H9 (cell line): ENCODE results near the gene CACNG8. TPM values are rescaled to one million over a fixed set of nuclear protein-coding genes. Genes with fewer than 3 reads are reported as not detected.
A peak's percentile ranks its signal among the peaks of the same experiment; 100 is the strongest.

Source experiments
- DNase-seq: peaks from one replicate; pipeline ENCODE4 v3.0.0-alpha.2; 2017
- H2AFZ ChIP-seq: one replicate; pipeline ENCODE4 v1.6.1; 2013; ENCODE audit warnings: mild to moderate bottlenecking, low read length, control low read depth, moderate library complexity
- H2AK5ac ChIP-seq: 2 replicates; pipeline ENCODE4 v1.6.1; 2013; ENCODE audit warnings: low read length, control low read depth, mixed read lengths; ENCODE audit not compliant: insufficient read length
- H2BK120ac ChIP-seq: one replicate; pipeline ENCODE4 v1.6.1; 2013; ENCODE audit warnings: low read depth, mild to moderate bottlenecking, low read length, control low read depth, inconsistent platforms; ENCODE audit not compliant: poor library complexity, severe bottlenecking
- H2BK12ac ChIP-seq: 2 replicates; pipeline ENCODE4 v1.6.1; 2013; ENCODE audit warnings: low read length, control low read depth, mixed read lengths, low read depth; ENCODE audit not compliant: insufficient read length
- H2BK15ac ChIP-seq: 2 replicates; pipeline ENCODE4 v1.6.1; 2013; ENCODE audit warnings: low read depth, low read length, control low read depth
- H2BK20ac ChIP-seq: one replicate; pipeline ENCODE4 v1.6.1; 2013; ENCODE audit warnings: low read depth, mild to moderate bottlenecking, low read length, control low read depth, inconsistent platforms; ENCODE audit not compliant: poor library complexity, severe bottlenecking
- H2BK5ac ChIP-seq: 2 replicates; pipeline ENCODE4 v1.6.1; 2013; ENCODE audit warnings: low read length, control low read depth, mixed read lengths; ENCODE audit not compliant: insufficient read length
- H3K14ac ChIP-seq: 2 replicates; pipeline ENCODE4 v1.6.1; 2013; ENCODE audit warnings: low read length, control low read depth; ENCODE audit not compliant: insufficient read depth
- H3K18ac ChIP-seq: 2 replicates; pipeline ENCODE4 v1.6.1; 2013; ENCODE audit warnings: low read depth, mild to moderate bottlenecking, mixed read lengths, low read length, control low read depth; ENCODE audit not compliant: insufficient read length
- H3K23ac ChIP-seq: 2 replicates; pipeline ENCODE4 v1.6.1; 2013; ENCODE audit warnings: low read length, control low read depth, mixed read lengths, low read depth; ENCODE audit not compliant: insufficient read length
- H3K23me2 ChIP-seq: 2 replicates; pipeline ENCODE4 v1.6.1; 2013; ENCODE audit warnings: low read depth, mild to moderate bottlenecking, mixed read lengths, low read length, control low read depth; ENCODE audit not compliant: insufficient read length, poor library complexity, severe bottlenecking
- H3K27ac ChIP-seq: 2 replicates; pipeline ENCODE4 v1.5.1; 2013; ENCODE audit warnings: low read length, control low read depth, mixed read lengths, low read depth; ENCODE audit not compliant: insufficient read length
- H3K27me3 ChIP-seq: 2 replicates; pipeline ENCODE4 v1.6.1; 2013; ENCODE audit warnings: low read length, control low read depth, inconsistent platforms; ENCODE audit not compliant: insufficient read depth
- H3K4ac ChIP-seq: 2 replicates; pipeline ENCODE4 v1.6.1; 2013; ENCODE audit warnings: low read depth, mild to moderate bottlenecking, control low read depth, inconsistent platforms, low read length, moderate library complexity
- H3K4me1 ChIP-seq: 2 replicates; pipeline ENCODE4 v1.6.1; 2013; ENCODE audit warnings: low read length, control low read depth, inconsistent platforms; ENCODE audit not compliant: insufficient read depth
- H3K4me2 ChIP-seq: 2 replicates; pipeline ENCODE4 v1.6.1; 2013; ENCODE audit warnings: low read length, control low read depth, mixed read lengths; ENCODE audit not compliant: insufficient read length, insufficient read depth
- H3K56ac ChIP-seq: 2 replicates; pipeline ENCODE4 v1.6.1; 2013; ENCODE audit warnings: low read depth, mild to moderate bottlenecking, mixed read lengths, low read length, control low read depth; ENCODE audit not compliant: insufficient read length
- H3K79me1 ChIP-seq: 2 replicates; pipeline ENCODE4 v1.6.1; 2013; ENCODE audit warnings: low read depth, mild to moderate bottlenecking, moderate library complexity, low read length, control low read depth, inconsistent platforms; ENCODE audit not compliant: insufficient read depth, poor library complexity, severe bottlenecking
- H3K79me2 ChIP-seq: 2 replicates; pipeline ENCODE4 v1.6.1; 2013; ENCODE audit warnings: low read length, control low read depth, inconsistent platforms; ENCODE audit not compliant: insufficient read depth
- H3K9ac ChIP-seq: 2 replicates; pipeline ENCODE4 v1.6.1; 2013; ENCODE audit warnings: low read length, control low read depth, mixed read lengths; ENCODE audit not compliant: insufficient read length; ENCODE audit errors: extremely low read depth
- H3K9me3 ChIP-seq: one replicate; pipeline ENCODE4 v1.6.1; 2013; ENCODE audit warnings: low read depth, low read length, inconsistent platforms; ENCODE audit not compliant: control insufficient read depth
- H3T11ph ChIP-seq: one replicate; pipeline ENCODE4 v1.6.1; 2013; ENCODE audit warnings: mild to moderate bottlenecking, low read length, control low read depth, inconsistent platforms
- H4K20me1 ChIP-seq: one replicate; pipeline ENCODE4 v1.6.1; 2013; ENCODE audit not compliant: control insufficient read depth, insufficient read length, insufficient read depth
- H4K5ac ChIP-seq: 2 replicates; pipeline ENCODE4 v1.6.1; 2013; ENCODE audit warnings: low read depth, mild to moderate bottlenecking, mixed read lengths, low read length, control low read depth; ENCODE audit not compliant: insufficient read length
- H4K8ac ChIP-seq: replicated peaks from 2 replicates; pipeline ENCODE4 v1.6.1; 2013; ENCODE audit warnings: low read length, control low read depth, mixed read lengths, low read depth; ENCODE audit not compliant: insufficient read length
- H4K91ac ChIP-seq: 2 replicates; pipeline ENCODE4 v1.6.1; 2013; ENCODE audit warnings: low read depth, mild to moderate bottlenecking, moderate library complexity, mixed read lengths, low read length, control low read depth; ENCODE audit not compliant: insufficient read length
- H3K27ac Mint-ChIP-seq, 3 experiments: 2 replicates in 2 of 3; 3 replicates in 1 of 3; pipeline ENCODE4 v1.8.0; 2020 to 2021; ENCODE audit warnings: mixed read lengths in 3 of 3, mild to moderate bottlenecking in 1 of 3, moderate library complexity in 1 of 3
- H3K27me3 Mint-ChIP-seq: 2 replicates; pipeline ENCODE4 v1.8.0; 2021; ENCODE audit warnings: low read depth, mild to moderate bottlenecking, moderate library complexity, mixed read lengths
- H3K36me3 Mint-ChIP-seq, 3 experiments: 2 replicates in 2 of 3; 3 replicates in 1 of 3; pipeline ENCODE4 v1.8.0; 2020 to 2021; ENCODE audit warnings: low read depth in 3 of 3, mixed read lengths in 3 of 3; ENCODE audit not compliant: insufficient read depth in 1 of 3
- H3K4me1 Mint-ChIP-seq, 2 experiments: 2 replicates each; pipeline ENCODE4 v1.8.0; 2020; ENCODE audit warnings: mixed read lengths in 2 of 2
- H3K4me3 Mint-ChIP-seq, 2 experiments: 2 replicates in 1 of 2; 3 replicates in 1 of 2; pipeline ENCODE4 v1.8.0; 2020 to 2021; ENCODE audit warnings: mild to moderate bottlenecking in 2 of 2, mixed read lengths in 2 of 2, moderate library complexity in 1 of 2
- H3K9me3 Mint-ChIP-seq, 2 experiments: 2 replicates in 1 of 2; 3 replicates in 1 of 2; pipeline ENCODE4 v1.8.0; 2020; ENCODE audit warnings: mild to moderate bottlenecking in 2 of 2, mixed read lengths in 2 of 2, moderate library complexity in 1 of 2
- WGBS: extraction: QIAGEN DNeasy Blood & Tissue Kit; methylation state at CpG from one replicate; pipeline ENCODE4 v1.1.7; 2013; ENCODE audit warnings: missing lambda C conversion rate, low lambda C conversion rate, mixed read lengths; ENCODE audit not compliant: insufficient read length; ENCODE audit errors: extremely low coverage; 5-methylcytosine and 5-hydroxymethylcytosine counted together
- total RNA-seq: library from RNA; stranded (reverse); gene quantifications from 2 replicates; pipeline ENCODE4 v1.2.1, GENCODE V29; 2021
- TF ChIP-seq, protein P1 (sequence below): fragments of 200-600 bp; sonication (generic); conservative IDR thresholded peaks from 3 replicates; pipeline ENCODE4 v1.8.0; 2021; ENCODE audit warnings: antibody characterized with exemption, mild to moderate bottlenecking

Gene CACNG8
- total RNA-seq, 1 experiment from 2014 or later = 7.1 TPM

DNA sequence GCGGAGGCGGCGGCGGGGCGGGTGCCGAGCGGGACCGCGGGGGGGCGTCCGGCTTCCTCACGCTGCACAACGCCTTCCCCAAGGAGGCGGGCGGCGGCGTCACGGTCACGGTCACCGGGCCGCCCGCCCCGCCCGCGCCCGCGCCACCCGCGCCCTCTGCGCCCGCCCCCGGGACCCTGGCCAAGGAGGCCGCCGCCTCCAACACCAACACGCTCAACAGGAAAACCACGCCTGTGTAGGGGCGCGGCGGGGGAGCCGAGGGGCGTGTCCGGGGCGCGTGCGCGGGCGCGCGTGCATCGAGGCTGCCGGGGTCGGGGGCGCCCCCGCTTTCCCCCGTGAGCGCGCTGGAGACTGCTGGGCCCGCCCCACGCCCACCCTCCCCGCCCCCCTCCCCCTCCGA is 19.9 kb downstream of the CACNG8 start:
- Histone ChIP-seq H3K4ac (no peak overlapping the region), H3T11ph (no peak overlapping the region), H3K4me1 (peaks cover 2% of the 10 kb centered on the region; the same call in 1 of the 2 replicates), H4K91ac (no peak overlapping the region), H3K14ac (no peak overlapping the region), H2BK5ac (no peak overlapping the region), H2AK5ac (no peak overlapping the region), H2BK20ac (no peak overlapping the region), H3K9me3 (no peaks in the 10 kb centered on the region), H3K27me3 (no peaks in the 10 kb centered on the region), H4K5ac (no peak overlapping the region), H3K9ac (no peak overlapping the region), H3K23me2 (peaks cover 22% of the 10 kb centered on the region), H3K27ac (no peak overlapping the region), H2BK120ac (no peak overlapping the region), H3K79me1 (no peaks in the 10 kb centered on the region), H3K56ac (no peak overlapping the region), H3K79me2 (no peaks in the 10 kb centered on the region), H3K23ac (no peak overlapping the region), H2BK12ac (no peak overlapping the region), H2AFZ (no peak overlapping the region), H4K20me1 (no peaks in the 10 kb centered on the region), H4K8ac (no peak overlapping the region), H3K18ac (no peak overlapping the region), H3K4me2 (no peak overlapping the region), H2BK15ac (no peak overlapping the region)
- Mint-ChIP-seq H3K27me3 (peaks cover 10% of the 10 kb centered on the region), H3K36me3 (no peaks in the 10 kb centered on the region), H3K27ac (no peak overlapping the region), H3K4me1 (peaks cover 12 to 17% of the 10 kb centered on the region in 2 experiments), H3K4me3 (peak overlapping the region in 1 of 2 experiments; percentile 34; a peak in 2 of 5 replicates), H3K9me3 (no peaks in the 10 kb centered on the region; a peak in 1 of 5 replicates)
- peak; percentile 36 for DNase-seq
- TF ChIP-seq, protein P1, sequence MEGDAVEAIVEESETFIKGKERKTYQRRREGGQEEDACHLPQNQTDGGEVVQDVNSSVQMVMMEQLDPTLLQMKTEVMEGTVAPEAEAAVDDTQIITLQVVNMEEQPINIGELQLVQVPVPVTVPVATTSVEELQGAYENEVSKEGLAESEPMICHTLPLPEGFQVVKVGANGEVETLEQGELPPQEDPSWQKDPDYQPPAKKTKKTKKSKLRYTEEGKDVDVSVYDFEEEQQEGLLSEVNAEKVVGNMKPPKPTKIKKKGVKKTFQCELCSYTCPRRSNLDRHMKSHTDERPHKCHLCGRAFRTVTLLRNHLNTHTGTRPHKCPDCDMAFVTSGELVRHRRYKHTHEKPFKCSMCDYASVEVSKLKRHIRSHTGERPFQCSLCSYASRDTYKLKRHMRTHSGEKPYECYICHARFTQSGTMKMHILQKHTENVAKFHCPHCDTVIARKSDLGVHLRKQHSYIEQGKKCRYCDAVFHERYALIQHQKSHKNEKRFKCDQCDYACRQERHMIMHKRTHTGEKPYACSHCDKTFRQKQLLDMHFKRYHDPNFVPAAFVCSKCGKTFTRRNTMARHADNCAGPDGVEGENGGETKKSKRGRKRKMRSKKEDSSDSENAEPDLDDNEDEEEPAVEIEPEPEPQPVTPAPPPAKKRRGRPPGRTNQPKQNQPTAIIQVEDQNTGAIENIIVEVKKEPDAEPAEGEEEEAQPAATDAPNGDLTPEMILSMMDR = no peak
- no CpG with 5 or more reads among the region's 61 CpGs for WGBS
